Ovary (tissue), 9 donors: ENCODE measurements around the gene SCGN. TPM values are rescaled to one million over a fixed set of nuclear protein-coding genes. Genes with fewer than 3 reads are reported as not detected.

Source experiments
- DNase-seq, 5 donors: peaks; one replicate each; pipeline ENCODE4 v3.0.0-alpha.2; 2019 to 2020
- H3K27ac ChIP-seq, 2 donors: fragments of 200-600 bp; one replicate each; pipeline versions ENCODE4 v1.5.1 to v1.8.0; 2019 to 2022
- H3K27me3 ChIP-seq: fragments of 200-600 bp; one replicate; pipeline ENCODE4 v1.8.0; 2022
- H3K36me3 ChIP-seq: fragments of 200-600 bp; sonication (generic); one replicate; pipeline ENCODE4 v1.5.1; 2019
- H3K4me1 ChIP-seq: one replicate; pipeline ENCODE4 v1.8.1; 2013; ENCODE audit warnings: mild to moderate bottlenecking, moderate library complexity; ENCODE audit not compliant: insufficient read depth
- H3K4me3 ChIP-seq: fragments of 200-600 bp; sonication (generic); one replicate; pipeline ENCODE4 v1.5.1; 2017
- H3K9me3 ChIP-seq, 2 donors: fragments of 200-600 bp in 1 of 2; sonication (generic) in 1 of 2; one replicate each; pipeline versions ENCODE4 v1.5.1 to v1.8.1; 2013 to 2019; ENCODE audit warnings: mild to moderate bottlenecking in 1 of 2, moderate library complexity in 1 of 2
- EP300 ChIP-seq: sonication (generic); formaldehyde crosslinking; IDR thresholded peaks from one replicate; pipeline ENCODE4 v1.6.1; 2017; ENCODE audit warnings: antibody characterized with exemption
- POLR2A ChIP-seq: fragments of 450-650 bp; IDR thresholded peaks from one replicate; pipeline ENCODE4 v1.6.1; 2017; ENCODE audit warnings: antibody characterized with exemption, mild to moderate bottlenecking, moderate library complexity
- WGBS, 3 donors: extraction: QIAGEN DNeasy Blood & Tissue Kit in 1 of 3; methylation state at CpG; one replicate each; pipeline versions ENCODE4 v1.1.5 to v1.1.7; 2013 to 2017; 5-methylcytosine and 5-hydroxymethylcytosine counted together
- intact Hi-C, 4 donors: fragments of 100-400 bp; cut with DNase I; formaldehyde crosslinking; loops; one replicate each; pipeline versions ENCODE4 v1.11.0 to v1.15.1; 2022 to 2023
- polyA plus RNA-seq, 2 donors: library from polyadenylated mRNA; stranded (reverse); fragments of 200-250 nt in 1 of 2; fragments of 350-450 nt in 1 of 2; fragmentation: Illumina TruSeq in 1 of 2; extraction: RNeasy Lipid Tissue Mini Kit (QIAGEN cat#74804) in 1 of 2; gene quantifications; one replicate each; pipeline ENCODE4 v1.2.3, GENCODE V29; 2013 to 2014
- total RNA-seq, 7 donors: library from RNA; depleted of rRNA in 2 of 7; stranded (reverse); fragments of >200 nt in 2 of 7; fragmentation: NEBNext Ultra II Directional in 3 of 7; extraction: Animal tissue kit (Norgen Biotek cat#: 25700) in 3 of 7; gene quantifications; one replicate each; pipeline versions ENCODE4 v1.1.0 to v1.2.4, GENCODE V29; 2016 to 2023
- TF ChIP-seq, protein P1 (sequence below), 3 donors: fragments of 450-650 bp in 2 of 3; fragments of 200-600 bp in 1 of 3; IDR thresholded peaks; one replicate each; pipeline versions ENCODE4 v1.5.1 to v1.8.0; 2016 to 2022; ENCODE audit warnings: antibody characterized with exemption in 3 of 3, mild to moderate bottlenecking in 1 of 3
- donor health status: DM: no; HTN: no; CAD: no; lungs with moderate emphysema.
- donor health status: DM: no; HTN: no; CAD: no.
- donor health status: Bipolar disorder and iron deficiency.
- donor health status: DM: yes; HTN: yes; CAD: no.
- donor health status: DM: no; HTN: no; CAD: no.
- donor health status: DM: yes; HTN: yes; CAD: no.

Gene SCGN
- total and polyA plus RNA-seq, 9 donors = 0.08 to 1.8 (median 0.28) TPM; not detected in 5

DNA sequence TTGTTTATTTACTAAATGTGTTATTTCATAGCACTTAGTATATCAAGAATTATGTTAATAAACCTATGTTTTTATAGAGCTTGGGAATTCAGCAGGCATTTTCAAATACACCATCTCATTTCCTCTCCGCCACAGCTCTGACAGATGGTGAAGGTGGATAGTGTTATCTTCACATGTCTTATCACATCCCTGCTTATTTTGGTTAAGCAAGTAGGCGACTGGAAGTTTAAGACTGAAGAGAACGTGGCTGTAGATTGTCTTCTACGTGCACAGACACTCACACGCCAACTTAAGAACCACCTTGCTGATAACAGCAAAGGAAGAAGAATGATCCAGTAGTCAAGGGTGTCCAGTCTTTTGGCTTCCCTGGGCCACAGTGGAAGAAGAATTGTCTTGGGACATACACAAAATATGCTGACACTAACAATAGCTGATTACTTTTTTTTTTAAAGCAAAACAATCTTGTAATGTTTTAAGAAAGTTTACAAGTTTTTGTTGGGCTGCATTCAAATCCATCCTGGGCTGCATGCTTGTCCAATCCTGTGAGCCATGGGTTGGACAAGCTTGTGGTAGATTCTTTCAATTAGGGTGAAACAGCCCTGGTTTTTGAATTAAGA, 43.3 kb upstream of the SCGN start:
- TF ChIP-seq, protein P1, sequence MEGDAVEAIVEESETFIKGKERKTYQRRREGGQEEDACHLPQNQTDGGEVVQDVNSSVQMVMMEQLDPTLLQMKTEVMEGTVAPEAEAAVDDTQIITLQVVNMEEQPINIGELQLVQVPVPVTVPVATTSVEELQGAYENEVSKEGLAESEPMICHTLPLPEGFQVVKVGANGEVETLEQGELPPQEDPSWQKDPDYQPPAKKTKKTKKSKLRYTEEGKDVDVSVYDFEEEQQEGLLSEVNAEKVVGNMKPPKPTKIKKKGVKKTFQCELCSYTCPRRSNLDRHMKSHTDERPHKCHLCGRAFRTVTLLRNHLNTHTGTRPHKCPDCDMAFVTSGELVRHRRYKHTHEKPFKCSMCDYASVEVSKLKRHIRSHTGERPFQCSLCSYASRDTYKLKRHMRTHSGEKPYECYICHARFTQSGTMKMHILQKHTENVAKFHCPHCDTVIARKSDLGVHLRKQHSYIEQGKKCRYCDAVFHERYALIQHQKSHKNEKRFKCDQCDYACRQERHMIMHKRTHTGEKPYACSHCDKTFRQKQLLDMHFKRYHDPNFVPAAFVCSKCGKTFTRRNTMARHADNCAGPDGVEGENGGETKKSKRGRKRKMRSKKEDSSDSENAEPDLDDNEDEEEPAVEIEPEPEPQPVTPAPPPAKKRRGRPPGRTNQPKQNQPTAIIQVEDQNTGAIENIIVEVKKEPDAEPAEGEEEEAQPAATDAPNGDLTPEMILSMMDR (IDR thresholded peaks at IDR 0.05) = no peak
- TF ChIP-seq POLR2A (no peak), EP300 (no peak)
- WGBS, 3 donors = 84 to 91% (median 85%) methylated on average over 5 of the region's 5 CpGs
- no peak overlapping the region for H3K4me3 ChIP-seq
- no peak for DNase-seq
- no peaks in the 10 kb centered on the region for H3K36me3 ChIP-seq
- H3K9me3 ChIP-seq = no peaks in the 10 kb centered on the region
- no peak overlapping the region for H3K27ac ChIP-seq
- H3K4me1 ChIP-seq = no peaks in the 10 kb centered on the region
- no peaks in the 10 kb centered on the region for H3K27me3 ChIP-seq
- intact Hi-C loops = loop anchor here in 3 of 4 donors (10.0 kb wide), 1 partner anchor 344 kb away; no protein-coding TSS in a partner anchor

DNA sequence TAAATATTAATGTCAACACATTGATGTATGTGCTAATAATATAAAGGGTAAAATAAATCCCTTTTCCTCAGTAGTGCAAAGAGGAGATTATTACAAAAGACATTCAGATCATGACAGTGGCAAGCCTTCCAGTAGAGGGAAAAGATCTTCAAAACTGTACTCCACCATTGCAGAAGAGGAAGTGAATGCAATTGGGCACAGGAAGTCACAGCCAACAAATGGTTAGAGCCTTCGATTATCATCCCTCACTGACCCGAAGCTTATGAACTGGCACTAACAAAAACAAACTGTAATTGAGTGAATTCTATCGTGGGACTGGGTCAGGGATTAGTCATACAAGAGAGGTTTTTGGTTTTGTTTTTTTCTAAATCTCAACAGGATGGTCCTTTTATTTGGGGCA, 39.3 kb upstream of the SCGN start:
- TF ChIP-seq POLR2A (no peak), EP300 (no peak)
- TF ChIP-seq, protein P1 (IDR thresholded peaks at IDR 0.05) = no peak
- Histone ChIP-seq H3K4me1 (no peaks in the 10 kb centered on the region), H3K4me3 (no peak overlapping the region), H3K27ac (no peak overlapping the region), H3K9me3 (no peaks in the 10 kb centered on the region), H3K36me3 (no peaks in the 10 kb centered on the region), H3K27me3 (no peaks in the 10 kb centered on the region)
- intact Hi-C loops = no loop called here
- WGBS, 3 donors = 70 to 77% (median 75%) methylated on average over 3 of the region's 3 CpGs
- DNase-seq = no peak

DNA sequence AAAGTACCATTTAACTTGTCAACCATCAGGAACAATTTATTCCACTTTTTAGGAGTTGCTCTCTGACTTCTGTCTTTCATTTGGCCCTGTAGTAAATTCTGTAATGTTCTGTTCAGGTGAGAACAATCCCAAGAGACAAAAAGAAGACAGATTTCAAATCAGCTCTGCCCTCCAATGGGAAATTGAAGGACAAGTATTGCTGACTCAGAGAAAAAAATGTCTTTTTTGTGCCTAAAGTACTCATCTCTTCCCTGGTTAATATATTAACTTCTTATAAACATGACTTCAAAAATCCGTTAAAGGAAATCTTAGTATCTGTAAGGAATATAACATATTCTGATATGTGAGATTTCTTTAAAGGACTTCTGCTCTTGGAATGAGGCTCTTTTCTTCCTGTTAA, 38.6 kb upstream of the SCGN start:
- 84 to 93% (median 92%) methylated on average over 1 of the region's 1 CpG for whole genome bisulfite sequencing, 3 donors
- Histone ChIP-seq H3K4me1 (no peaks in the 10 kb centered on the region), H3K36me3 (no peaks in the 10 kb centered on the region), H3K27ac (no peak overlapping the region), H3K9me3 (no peaks in the 10 kb centered on the region), H3K4me3 (no peak overlapping the region), H3K27me3 (no peaks in the 10 kb centered on the region)
- TF ChIP-seq, protein P1 (IDR thresholded peaks at IDR 0.05) = no peak
- TF ChIP-seq EP300 = no peak
- no peak for TF ChIP-seq POLR2A
- intact Hi-C loops = no loop called here
- no peak for DNase-seq

DNA sequence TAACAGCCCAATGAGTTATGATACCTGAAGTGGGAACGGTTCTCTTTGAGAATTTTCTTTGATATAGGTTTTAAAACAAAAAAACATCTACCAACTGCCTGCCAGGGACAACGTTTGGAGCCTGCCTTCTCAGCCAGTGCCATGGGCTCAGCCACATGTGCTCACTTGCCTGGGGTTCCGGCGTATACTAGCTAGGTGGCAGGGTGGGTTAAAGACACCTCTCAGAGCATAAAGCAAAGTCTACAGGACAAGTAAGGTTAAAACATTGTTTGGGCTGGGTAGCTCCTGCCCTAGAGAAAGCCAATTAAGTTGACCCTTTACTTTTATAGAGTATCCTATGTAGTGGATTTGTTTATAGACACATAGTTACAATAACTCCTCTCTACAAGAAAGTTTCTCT, 38.0 kb upstream of the SCGN start:
- no peaks in the 10 kb centered on the region for H3K36me3 ChIP-seq
- no peak overlapping the region for H3K27ac ChIP-seq
- WGBS, 3 donors = 78 to 85% (median 80%) methylated on average over 4 of the region's 4 CpGs
- intact Hi-C loops = no loop called here
- no peak overlapping the region for H3K4me3 ChIP-seq
- no peaks in the 10 kb centered on the region for H3K27me3 ChIP-seq
- no peaks in the 10 kb centered on the region for H3K4me1 ChIP-seq
- H3K9me3 ChIP-seq = no peaks in the 10 kb centered on the region
- no peak for DNase-seq
- TF ChIP-seq EP300 = no peak
- TF ChIP-seq, protein P1 (IDR thresholded peaks at IDR 0.05) = no peak
- no peak for TF ChIP-seq POLR2A
